GM12878 (cell line): ENCODE results near the gene MACROD2. TPM values are rescaled to one million over a fixed set of nuclear protein-coding genes. Genes with fewer than 3 reads are reported as not detected.

Source experiments
- ATAC-seq: fragments of 200-7000 bp; cut with Tn5 transposase; 3 replicates; pipeline ENCODE4 v1.9.1; 2020; ENCODE audit warnings: mild to moderate bottlenecking, moderate library complexity
- BruUV-seq: library from RNA; stranded (reverse); fragments of 400-500 nt; replicated peaks from 2 replicates; lab custom pipeline; 2021; lab: Mats Ljungman, UMichigan
- CTCF ChIA-PET: fragments of 300-600 bp; sonication (Branson Sonifier 250); formaldehyde crosslinking; extraction: SDS; loops from one replicate; lab custom pipeline; 2021; ENCODE audit warnings: inconsistent platforms; lab: Yijun Ruan, JAX
- POLR2A ChIA-PET: fragments of 350-600 bp; formaldehyde crosslinking; extraction: SDS; loops from one replicate; lab custom pipeline; 2021; ENCODE audit warnings: inconsistent platforms; lab: Charles Lee
- RAD21 ChIA-PET: fragments of 300-600 bp; sonication (Branson Sonifier 250); formaldehyde crosslinking; loops from one replicate; lab custom pipeline; 2023; ENCODE audit warnings: antibody characterized with exemption; ENCODE audit not compliant: unreplicated experiment; lab: Charles Lee
- SMC1A ChIA-PET: fragments of 300-600 bp; sonication (Branson Sonifier 250); formaldehyde crosslinking; loops from one replicate; lab custom pipeline; 2023; ENCODE audit not compliant: unreplicated experiment, uncharacterized antibody; lab: Charles Lee
- DNase-seq: peaks from one replicate; pipeline ENCODE4 v3.0.0-alpha.2; 2011; ENCODE audit warnings: low read depth, low spot score
- FAIRE-seq: peaks from 3 replicates; lab custom pipeline; 2011; peaks lifted over from hg19 to GRCh38; lab: Jason Lieb, UNC
- H2AFZ ChIP-seq: 2 replicates; pipeline ENCODE4 v1.6.0; 2011; ENCODE audit warnings: low read depth, low read length, control low read depth; ENCODE audit not compliant: control insufficient read depth
- H3K27ac ChIP-seq: 2 replicates; pipeline ENCODE4 v1.5.1; 2011; ENCODE audit warnings: control low read depth; ENCODE audit not compliant: control insufficient read depth, insufficient read depth
- H3K27me3 ChIP-seq, 2 experiments: replicated peaks in 1 of 2; 2 replicates each; pipeline versions ENCODE4 v1.6.0 to v1.6.1; 2011; ENCODE audit warnings: low read length in 1 of 2; ENCODE audit not compliant: control insufficient read depth in 2 of 2, insufficient read depth in 2 of 2
- H3K36me3 ChIP-seq, 2 experiments: 2 replicates each; pipeline ENCODE4 v1.5.1; 2011; ENCODE audit warnings: low read length in 1 of 2; ENCODE audit not compliant: control insufficient read depth in 2 of 2, insufficient read depth in 2 of 2
- H3K4me1 ChIP-seq: 2 replicates; pipeline ENCODE4 v1.6.1; 2011; ENCODE audit warnings: mild to moderate bottlenecking, low read length, moderate library complexity, mixed read lengths; ENCODE audit not compliant: control insufficient read depth, insufficient read depth
- H3K4me2 ChIP-seq: 2 replicates; pipeline ENCODE4 v1.6.0; 2011; ENCODE audit warnings: control low read depth; ENCODE audit not compliant: control insufficient read depth, insufficient read depth
- H3K4me3 ChIP-seq: fragments of 200-600 bp; sonication (generic); 2 replicates; pipeline ENCODE4 v1.5.1; 2016
- H3K79me2 ChIP-seq: 2 replicates; pipeline ENCODE4 v1.6.0; 2011; ENCODE audit warnings: low read length; ENCODE audit not compliant: control insufficient read depth, insufficient read depth
- H3K9ac ChIP-seq: 2 replicates; pipeline ENCODE4 v1.8.0; 2011; ENCODE audit warnings: low read length, control low read depth, mixed read lengths; ENCODE audit not compliant: control insufficient read depth, insufficient read depth
- H3K9me3 ChIP-seq: replicated peaks from 3 replicates; pipeline ENCODE4 v1.5.1; 2011; ENCODE audit warnings: mild to moderate bottlenecking, low read length; ENCODE audit not compliant: control insufficient read depth, insufficient read depth
- H4K20me1 ChIP-seq: 2 replicates; pipeline ENCODE4 v1.6.0; 2011; ENCODE audit not compliant: control insufficient read depth, insufficient read depth
- BCL3 ChIP-seq: IDR thresholded peaks from 2 replicates; pipeline ENCODE4 v1.6.1; 2011; ENCODE audit warnings: borderline replicate concordance, low read depth, mild to moderate bottlenecking, moderate library complexity, low read length; ENCODE audit not compliant: insufficient read depth, poor library complexity, severe bottlenecking
- CBFB ChIP-seq: IDR thresholded peaks from 2 replicates; pipeline ENCODE4 v1.6.1; 2016; ENCODE audit warnings: antibody characterized with exemption, low read depth
- CBX3 ChIP-seq: fragments of 200-600 bp; sonication (generic); IDR thresholded peaks from 2 replicates; pipeline ENCODE4 v1.6.1; 2016; ENCODE audit warnings: low read depth, borderline replicate concordance
- CEBPB ChIP-seq, 2 experiments: fragments of 150-350 bp in 1 of 2; IDR thresholded peaks; 2 replicates each; pipeline ENCODE4 v1.6.1; 2012 to 2014; ENCODE audit warnings: low read depth in 2 of 2, low read length in 2 of 2, borderline replicate concordance in 1 of 2, inconsistent platforms in 1 of 2
- E2F8 ChIP-seq: fragments of 450-650 bp; IDR thresholded peaks from 2 replicates; pipeline ENCODE4 v1.6.1; 2018; ENCODE audit warnings: mild to moderate bottlenecking, low read depth, moderate library complexity; ENCODE audit not compliant: partially characterized antibody
- IRF5 ChIP-seq: fragments of 450-650 bp; IDR thresholded peaks from 2 replicates; pipeline ENCODE4 v1.6.1; 2017; ENCODE audit warnings: borderline replicate concordance
- KDM1A ChIP-seq: fragments of 200-600 bp; sonication (generic); IDR thresholded peaks from 2 replicates; pipeline ENCODE4 v1.6.1; 2016; ENCODE audit warnings: borderline replicate concordance
- LARP7 ChIP-seq: fragments of 450-650 bp; IDR thresholded peaks from 2 replicates; pipeline ENCODE4 v1.6.1; 2017; ENCODE audit warnings: mild to moderate bottlenecking
- POLR2AphosphoS2 ChIP-seq: IDR thresholded peaks from 2 replicates; pipeline ENCODE4 v1.6.1; 2011; ENCODE audit warnings: low read depth, mild to moderate bottlenecking, low read length, improper control_type of control experiment, moderate library complexity
- SMAD1 ChIP-seq: fragments of 450-650 bp; IDR thresholded peaks from 2 replicates; pipeline ENCODE4 v1.6.1; 2018; ENCODE audit warnings: mild to moderate bottlenecking, low read depth; ENCODE audit not compliant: partially characterized antibody
- TAF1 ChIP-seq: IDR thresholded peaks from 2 replicates; pipeline ENCODE4 v1.6.1; 2011; ENCODE audit warnings: mild to moderate bottlenecking, low read depth, low read length, borderline replicate concordance
- WRNIP1 ChIP-seq: IDR thresholded peaks from 2 replicates; pipeline ENCODE4 v1.6.1; 2011; ENCODE audit warnings: low read depth, low read length, improper control_type of control experiment, borderline replicate concordance
- WGBS: methylation state at CpG from one replicate; pipeline ENCODE4 v1.1.6; 2016; ENCODE audit warnings: low lambda C conversion rate; ENCODE audit not compliant: insufficient replicate concordance, insufficient coverage; ENCODE audit errors: missing lambda C conversion rate; 5-methylcytosine and 5-hydroxymethylcytosine counted together
- in situ Hi-C: fragments of 300-500 bp; cut with MboI; formaldehyde crosslinking; loops from 9 replicates; pipeline ENCODE4 v1.14.3; 2018; ENCODE audit warnings: mixed read lengths
- intact Hi-C: fragments of 100-400 bp; cut with micrococcal nuclease; formaldehyde crosslinking; loops from one replicate; pipeline ENCODE4 v1.14.2; 2022; ENCODE audit not compliant: unreplicated experiment
- polyA plus RNA-seq, 11 experiments: library from polyadenylated mRNA; depleted of rRNA in 4 of 11; unstranded in 6 of 11; stranded (reverse) in 5 of 11; fragments of >200 nt; fragmentation: Nextera tagmentation in 4 of 11; fragmentation: Illumina TruSeq in 1 of 11; extraction: Ambion mirVana in 4 of 11; extraction: Trizol in 1 of 11; gene quantifications; 1 replicate in 1 of 11; 2 replicates in 10 of 11; pipeline versions ENCODE4 v1.2.1 to v1.2.3, GENCODE V29; 2011 to 2016; ENCODE audit warnings: inconsistent platforms in 2 of 11, missing spikeins in 2 of 11, low read depth in 1 of 11
- total RNA-seq, 4 experiments: library from RNA; depleted of rRNA in 3 of 4; stranded (reverse); fragments of >200 nt in 3 of 4; fragmentation: Illumina TruSeq in 1 of 4; extraction: Trizol in 1 of 4; gene quantifications; 2 replicates each; pipeline versions ENCODE4 v1.2.1 to v1.2.3, GENCODE V29; 2013 to 2021

The MACROD2 gene
- total and polyA plus RNA-seq, 10 of the 15 experiments (the other 5 are each of a cell fraction or from before 2014, with no cell fraction given) = 1.1 to 21.5 (median 2.2) TPM

- FAIRE-seq (no peak), DNase-seq (no peak), ATAC-seq (no peak)
- H3K4me2 ChIP-seq = no peak overlapping the region
- intact Hi-C loops = no loop called here
- no peaks in the 10 kb centered on the region for H4K20me1 ChIP-seq
- H3K27ac ChIP-seq = no peak overlapping the region
- WGBS = 18% methylated on average over 2 of the region's 2 CpGs
- H3K9me3 ChIP-seq = no peaks in the 10 kb centered on the region
- no peaks in the 10 kb centered on the region for H3K4me1 ChIP-seq
- in situ Hi-C loops = no loop called here
- no peaks in the 10 kb centered on the region for H3K36me3 ChIP-seq
- ChIA-PET CTCF (no interaction called here), POLR2A (no interaction called here), RAD21 (no interaction called here), SMC1A (no interaction called here)
- no TSS peak for BruUV-seq
- no peak overlapping the region for H2AFZ ChIP-seq
- H3K9ac ChIP-seq = no peak overlapping the region
- no peak for TF ChIP-seq WRNIP1
- no peaks in the 10 kb centered on the region for H3K79me2 ChIP-seq
- no peak overlapping the region for H3K4me3 ChIP-seq
- no peaks in the 10 kb centered on the region for H3K27me3 ChIP-seq
Observed at GRCh38 chr20:15154070-15154469, 1158.8 kb downstream of the MACROD2 start.

- ATAC-seq (no peak), FAIRE-seq (no peak), DNase-seq (no peak)
- BruUV-seq = no TSS peak
- RAD21 ChIA-PET = no interaction called here
- no peaks in the 10 kb centered on the region for H3K27me3 ChIP-seq
- CTCF ChIA-PET = interaction anchor here (1.6 kb wide), 1 partner anchor 16 kb away, joined by 4 read pairs; no protein-coding TSS in a partner anchor
- POLR2A ChIA-PET = no interaction called here
- no peaks in the 10 kb centered on the region for H3K9me3 ChIP-seq
- no peaks in the 10 kb centered on the region for H3K4me1 ChIP-seq
- no peak overlapping the region for H3K4me3 ChIP-seq
- no peaks in the 10 kb centered on the region for H3K36me3 ChIP-seq
- no peak overlapping the region for H2AFZ ChIP-seq
- in situ Hi-C loops (no loop called here), intact Hi-C loops (no loop called here)
- H3K79me2 ChIP-seq = no peaks in the 10 kb centered on the region
- H4K20me1 ChIP-seq = no peaks in the 10 kb centered on the region
- SMC1A ChIA-PET = no interaction called here
- H3K4me2 ChIP-seq = no peak overlapping the region
- no peak overlapping the region for H3K9ac ChIP-seq
- H3K27ac ChIP-seq = no peak overlapping the region
- no peak for TF ChIP-seq WRNIP1
- no peak for TF ChIP-seq BCL3
- TF ChIP-seq CEBPB (IDR thresholded peaks at IDR 0.05; ENCODE audit: borderline replicate concordance in 1 of 2, low read depth in 2 of 2, low read length in 2 of 2) = no peak
- TF ChIP-seq KDM1A = no peak
- no peak for TF ChIP-seq LARP7
- no peak for TF ChIP-seq IRF5
- no peak for TF ChIP-seq SMAD1
- no peak for TF ChIP-seq CBFB
- TF ChIP-seq E2F8 = no peak
- TF ChIP-seq CBX3 = no peak
- TF ChIP-seq POLR2AphosphoS2 = no peak
- no peak for TF ChIP-seq TAF1
Observed at GRCh38 chr20:15155848-15156401, 1160.6 kb downstream of the MACROD2 start.
